Measurements from ENCODE around the gene ARL4D. TPM values are rescaled to one million over a fixed set of nuclear protein-coding genes. Genes with fewer than 3 reads are reported as not detected.

ARL4D gene
- total RNA-seq, 1 experiment from 2014 or later: 4.5 TPM

DNA sequence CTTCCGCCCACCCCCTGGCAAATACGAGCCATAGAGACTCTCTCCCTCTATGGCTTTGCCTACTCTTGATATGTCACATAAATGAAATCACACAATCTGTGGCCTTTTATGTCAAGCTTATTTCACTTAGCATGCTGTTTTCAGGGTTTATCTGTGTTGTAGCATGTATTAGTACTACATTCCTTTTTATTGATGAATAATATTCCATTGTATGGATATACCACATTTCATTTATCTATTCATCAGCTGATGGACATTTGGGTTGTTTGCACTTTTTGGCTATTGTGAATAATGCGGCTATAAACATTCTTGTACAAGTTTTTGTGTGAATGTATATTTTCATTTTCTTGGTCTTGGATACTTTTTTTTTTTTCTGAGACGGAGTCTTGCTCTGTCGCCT, 48.0 kb downstream of the ARL4D start:
- H3K36me3 ChIP-seq (ENCODE audit: control insufficient read depth, insufficient read depth, low read length): no peaks in the 10 kb centered on the region
- POLR2A ChIA-PET: no interaction called here
- in situ Hi-C loops (cut with HindIII; ENCODE audit: low pct_unique_long_range_greater_than_20kb, low sequenced_read_pairs): no loop called here
- CTCF ChIA-PET: no interaction called here
- H3K4me1 ChIP-seq (ENCODE audit: control insufficient read depth, insufficient read depth, low read length): no peaks in the 10 kb centered on the region
- DNase-seq (ENCODE audit: low read depth, low spot score): no peak
- H3K27me3 ChIP-seq (ENCODE audit: control insufficient read depth, insufficient read depth, low read length): no peaks in the 10 kb centered on the region
- H3K9me3 ChIP-seq (ENCODE audit: control insufficient read depth, insufficient read depth, low read depth, low read length): no peaks in the 10 kb centered on the region
- H3K4me3 ChIP-seq (ENCODE audit: low read depth in 2 of 2, low read length in 2 of 2): no peak overlapping the region
- BruUV-seq (replicated peaks): no TSS peak
- no peak overlapping the region for H3K27ac ChIP-seq (ENCODE audit: low read length)
- intact Hi-C loops (cut with micrococcal nuclease; ENCODE audit: unreplicated experiment): no loop called here
- TF ChIP-seq SIN3A (IDR thresholded peaks at IDR 0.05; ENCODE audit: borderline replicate concordance, insufficient read depth, low read depth, low read length) (no peak), POLR2AphosphoS5 (IDR thresholded peaks at IDR 0.05; ENCODE audit: low read depth, low read length) (no peak), CTCF (IDR thresholded peaks at IDR 0.05) (no peak), TCF7L2 (IDR thresholded peaks at IDR 0.05; ENCODE audit: low read depth, low read length) (no peak)
- TF ChIP-seq, protein P1, sequence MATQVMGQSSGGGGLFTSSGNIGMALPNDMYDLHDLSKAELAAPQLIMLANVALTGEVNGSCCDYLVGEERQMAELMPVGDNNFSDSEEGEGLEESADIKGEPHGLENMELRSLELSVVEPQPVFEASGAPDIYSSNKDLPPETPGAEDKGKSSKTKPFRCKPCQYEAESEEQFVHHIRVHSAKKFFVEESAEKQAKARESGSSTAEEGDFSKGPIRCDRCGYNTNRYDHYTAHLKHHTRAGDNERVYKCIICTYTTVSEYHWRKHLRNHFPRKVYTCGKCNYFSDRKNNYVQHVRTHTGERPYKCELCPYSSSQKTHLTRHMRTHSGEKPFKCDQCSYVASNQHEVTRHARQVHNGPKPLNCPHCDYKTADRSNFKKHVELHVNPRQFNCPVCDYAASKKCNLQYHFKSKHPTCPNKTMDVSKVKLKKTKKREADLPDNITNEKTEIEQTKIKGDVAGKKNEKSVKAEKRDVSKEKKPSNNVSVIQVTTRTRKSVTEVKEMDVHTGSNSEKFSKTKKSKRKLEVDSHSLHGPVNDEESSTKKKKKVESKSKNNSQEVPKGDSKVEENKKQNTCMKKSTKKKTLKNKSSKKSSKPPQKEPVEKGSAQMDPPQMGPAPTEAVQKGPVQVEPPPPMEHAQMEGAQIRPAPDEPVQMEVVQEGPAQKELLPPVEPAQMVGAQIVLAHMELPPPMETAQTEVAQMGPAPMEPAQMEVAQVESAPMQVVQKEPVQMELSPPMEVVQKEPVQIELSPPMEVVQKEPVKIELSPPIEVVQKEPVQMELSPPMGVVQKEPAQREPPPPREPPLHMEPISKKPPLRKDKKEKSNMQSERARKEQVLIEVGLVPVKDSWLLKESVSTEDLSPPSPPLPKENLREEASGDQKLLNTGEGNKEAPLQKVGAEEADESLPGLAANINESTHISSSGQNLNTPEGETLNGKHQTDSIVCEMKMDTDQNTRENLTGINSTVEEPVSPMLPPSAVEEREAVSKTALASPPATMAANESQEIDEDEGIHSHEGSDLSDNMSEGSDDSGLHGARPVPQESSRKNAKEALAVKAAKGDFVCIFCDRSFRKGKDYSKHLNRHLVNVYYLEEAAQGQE (IDR thresholded peaks at IDR 0.05; ENCODE audit: insufficient read depth in 1 of 2, low read depth in 2 of 2, low read length in 1 of 2): no peak
- ATAC-seq: no peak

- DNase-seq (ENCODE audit: low read depth, low spot score) (no peak), ATAC-seq (no peak)
- Histone ChIP-seq H3K4me1 (ENCODE audit: control insufficient read depth, insufficient read depth, low read length) (no peaks in the 10 kb centered on the region), H3K4me3 (ENCODE audit: low read depth in 2 of 2, low read length in 2 of 2) (no peak overlapping the region), H3K9me3 (ENCODE audit: control insufficient read depth, insufficient read depth, low read depth, low read length) (no peaks in the 10 kb centered on the region), H3K36me3 (ENCODE audit: control insufficient read depth, insufficient read depth, low read length) (no peaks in the 10 kb centered on the region), H3K27me3 (ENCODE audit: control insufficient read depth, insufficient read depth, low read length) (no peaks in the 10 kb centered on the region), H3K27ac (ENCODE audit: low read length) (no peak overlapping the region)
- ChIA-PET POLR2A (no interaction called here), CTCF (no interaction called here)
- intact Hi-C loops (cut with micrococcal nuclease; ENCODE audit: unreplicated experiment): no loop called here
- BruUV-seq (replicated peaks): no TSS peak
- TF ChIP-seq SIN3A (IDR thresholded peaks at IDR 0.05; ENCODE audit: borderline replicate concordance, insufficient read depth, low read depth, low read length) (no peak), TCF7L2 (IDR thresholded peaks at IDR 0.05; ENCODE audit: low read depth, low read length) (no peak), CTCF (IDR thresholded peaks at IDR 0.05) (no peak), POLR2AphosphoS5 (IDR thresholded peaks at IDR 0.05; ENCODE audit: low read depth, low read length) (no peak)
- TF ChIP-seq, protein P1 (IDR thresholded peaks at IDR 0.05; ENCODE audit: insufficient read depth in 1 of 2, low read depth in 2 of 2, low read length in 1 of 2): no peak
- in situ Hi-C loops (cut with HindIII; ENCODE audit: low pct_unique_long_range_greater_than_20kb, low sequenced_read_pairs): no loop called here
Measured at GRCh38 chr17:43448720-43449469, 50.1 kb downstream of the ARL4D start.

All from Panc1 (cell line).